Dedifferentiated amniotic fluid mesenchymal stem cell (primary cell): ENCODE results near the gene GIPC2.

ENCODE experiments used
- DNase-seq: peaks from one replicate; pipeline ENCODE4 v3.0.0-alpha.2; 2016; ENCODE audit errors: extremely low spot score

GIPC2 gene

DNA sequence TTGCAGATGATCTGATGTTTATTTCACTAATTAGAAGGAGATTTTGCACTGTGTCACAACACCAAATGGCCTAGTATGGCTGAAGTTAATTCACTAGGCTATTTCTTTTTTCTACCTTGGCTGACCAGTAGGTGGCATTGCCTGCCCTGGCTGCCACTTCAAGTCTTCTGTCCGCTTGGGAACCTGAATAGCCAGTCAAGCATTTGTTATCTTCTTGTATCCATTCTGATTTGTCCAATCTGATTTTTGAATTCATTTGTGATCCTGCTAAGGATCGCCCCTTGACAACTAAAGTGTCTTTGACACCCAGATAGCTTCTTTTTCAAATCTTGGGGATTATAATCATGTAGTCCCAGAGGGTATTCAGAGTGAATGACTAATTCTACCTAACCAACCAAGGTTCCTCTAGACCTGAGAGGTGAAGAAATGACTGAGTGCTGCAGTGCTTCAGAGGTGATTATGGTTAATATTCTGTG is 99.4 kb downstream of the GIPC2 start:
- DNase-seq = peak; percentile 78

- DNase-seq = no peak
Measured at GRCh38 chr1:78146205-78146771, 100.5 kb downstream of the GIPC2 start.

DNA sequence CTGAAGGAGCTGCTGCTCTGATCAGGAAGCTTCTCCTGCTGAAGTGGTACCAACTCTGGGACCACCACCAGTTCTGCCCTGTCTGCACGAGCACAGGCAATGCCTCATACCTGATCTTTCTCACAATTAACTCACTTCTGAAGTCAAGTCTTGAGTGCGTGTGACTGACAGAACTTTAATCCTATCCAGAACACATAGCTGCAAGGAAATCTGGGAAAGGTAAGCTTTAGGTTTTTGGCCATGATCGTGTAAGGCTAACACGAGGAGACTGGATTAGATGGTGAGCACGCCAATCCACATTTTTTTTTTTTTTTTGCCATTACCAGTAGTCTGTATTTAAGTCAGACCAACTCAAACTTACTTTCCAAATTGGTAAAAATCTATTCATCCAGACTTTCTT is 101.3 kb downstream of the GIPC2 start:
- DNase-seq = no peak

- DNase-seq = no peak
Measured at GRCh38 chr1:78153092-78153736, 107.4 kb downstream of the GIPC2 start.

- DNase-seq = no peak
Measured at GRCh38 chr1:78155121-78155520, 109.4 kb downstream of the GIPC2 start.

DNA sequence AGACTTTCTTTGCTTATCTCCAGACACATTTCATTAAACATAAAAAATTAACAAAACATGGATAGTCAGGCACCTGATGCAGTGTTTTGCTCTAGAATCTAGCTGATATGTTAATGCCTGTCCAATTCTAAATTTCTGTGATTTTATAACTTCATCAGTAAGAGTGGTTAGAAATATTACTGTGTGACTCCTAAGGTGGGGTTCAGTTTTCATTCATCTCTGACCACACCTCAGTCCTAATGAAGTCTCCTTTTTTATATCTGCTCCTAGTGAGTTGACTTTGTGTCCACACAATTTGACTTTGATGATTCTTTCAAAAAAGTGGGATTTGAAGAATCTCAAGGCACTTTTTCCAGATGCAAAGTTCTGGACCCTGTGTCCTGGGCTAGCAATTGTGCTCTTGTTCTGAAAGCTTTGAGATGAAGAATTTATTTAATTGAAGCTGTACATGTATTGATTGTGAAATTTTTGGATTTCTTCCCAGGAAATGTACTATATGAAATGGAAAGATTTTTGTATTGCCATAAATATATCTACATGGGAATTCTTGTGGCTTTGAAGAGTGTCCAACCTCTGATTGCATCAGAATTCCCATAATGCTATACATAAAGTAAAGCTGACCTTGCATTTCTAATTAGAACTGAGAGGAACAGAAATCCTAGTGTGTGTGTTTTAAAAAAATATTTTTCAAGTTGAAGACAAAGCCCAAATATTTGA is 111.2 kb downstream of the GIPC2 start:
- DNase-seq = peak; percentile 69

DNA sequence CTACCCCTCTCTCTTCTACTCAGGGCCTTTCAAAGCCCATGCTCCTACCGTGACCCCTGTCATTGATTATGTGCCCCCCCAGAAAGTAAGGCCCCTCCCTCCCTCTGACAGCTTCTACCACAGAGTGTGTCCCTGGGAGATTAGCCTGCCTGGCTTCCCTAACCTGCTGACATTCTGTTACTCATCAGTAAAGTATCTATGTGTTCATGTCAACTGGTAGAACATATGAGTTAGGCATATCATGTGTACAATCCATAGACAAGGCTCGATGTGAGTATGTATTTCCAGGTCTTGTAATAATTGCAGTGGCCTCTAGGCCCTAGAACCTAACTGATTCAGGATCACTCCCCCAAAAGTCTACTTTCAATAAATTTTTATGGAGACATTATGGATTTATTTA is 120.0 kb downstream of the GIPC2 start:
- no peak for DNase-seq

DNA sequence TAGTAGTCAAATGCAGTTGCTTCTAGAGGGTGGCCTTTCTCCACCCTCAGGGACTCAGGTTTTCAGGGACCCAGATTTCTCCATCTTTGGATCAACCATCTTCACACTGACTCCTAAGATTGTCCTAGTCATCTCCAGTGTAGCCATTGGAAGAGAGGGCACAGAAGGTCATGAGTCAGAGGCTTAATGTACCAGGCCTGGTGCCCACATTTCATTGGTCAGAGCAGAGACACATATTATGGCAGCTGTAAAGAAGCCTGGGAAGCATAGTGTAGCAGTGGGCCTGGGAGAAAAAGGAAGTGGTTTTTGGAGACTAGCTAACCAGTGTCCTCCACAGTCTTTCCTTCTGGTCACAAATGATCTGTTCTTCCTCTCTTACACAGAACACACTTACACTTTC is 122.5 kb downstream of the GIPC2 start:
- no peak for DNase-seq

DNA sequence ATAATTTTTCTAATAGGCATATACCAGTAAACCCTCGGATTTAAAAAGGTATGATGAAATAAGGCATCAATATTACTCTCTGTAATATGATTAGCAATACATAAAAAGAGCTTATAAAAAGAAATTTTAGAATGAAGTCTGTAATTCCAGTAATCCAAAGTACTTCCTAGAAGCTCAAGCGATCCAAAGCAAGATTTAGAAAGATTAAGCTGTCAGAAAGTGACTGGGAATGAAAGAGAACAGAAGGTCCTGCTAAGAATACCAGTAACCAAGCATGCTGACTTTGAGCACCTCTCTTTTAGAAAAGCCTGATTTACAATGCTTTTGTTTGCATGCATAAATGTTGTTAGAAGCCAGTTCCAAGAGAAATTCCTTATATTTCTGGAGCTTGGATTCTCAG is 125.1 kb downstream of the GIPC2 start:
- peak; percentile 60 for DNase-seq

GRCh38 chr1:78171736-78172590 is 126.2 kb downstream of the GIPC2 start:
- no peak for DNase-seq

DNA sequence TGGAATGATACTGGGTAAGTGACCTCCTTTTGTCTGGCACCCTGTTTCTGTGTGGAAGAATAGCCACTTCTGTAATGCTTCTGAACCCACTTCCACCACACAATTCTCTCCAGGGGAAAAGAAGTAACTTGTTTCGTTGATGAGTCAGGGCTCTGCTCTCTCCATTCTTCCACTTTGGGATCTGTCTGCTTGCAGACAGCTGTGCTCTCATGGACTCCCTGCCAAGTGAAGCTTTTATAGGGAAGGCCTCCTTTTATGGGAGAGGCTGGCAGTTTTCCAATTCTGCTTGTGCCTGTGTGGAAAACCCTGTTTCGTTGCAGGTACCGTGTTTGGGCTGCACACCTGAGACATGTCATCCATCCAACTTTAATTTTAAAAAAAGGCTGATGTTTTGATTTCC is 130.7 kb downstream of the GIPC2 start:
- DNase-seq = peak; percentile 40

DNA sequence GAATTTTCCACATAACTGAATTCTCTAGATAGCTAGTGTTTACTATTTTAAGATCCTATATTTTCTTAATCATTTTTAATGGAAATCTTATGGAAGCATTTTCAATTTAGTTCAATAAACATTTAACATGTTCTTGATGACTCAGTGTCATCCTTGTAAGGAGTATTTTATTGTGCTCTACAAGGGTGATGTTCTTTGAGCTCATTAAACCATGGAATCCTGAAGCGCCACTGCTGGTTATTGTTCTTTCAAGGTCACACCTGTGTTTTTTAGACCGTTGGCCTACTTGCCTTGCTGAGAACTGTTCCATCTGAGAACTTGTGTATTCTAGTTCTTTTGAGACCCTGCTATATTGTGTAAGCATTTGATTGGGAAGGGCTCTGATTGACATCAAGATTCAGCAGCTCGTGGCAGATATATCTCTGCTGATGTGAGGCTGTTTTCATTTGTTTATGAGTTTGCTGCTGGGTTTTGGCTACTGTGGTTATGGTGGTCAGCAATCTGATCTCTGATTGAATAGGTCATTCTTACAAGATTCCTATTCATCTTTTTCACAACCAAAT is 132.0 kb downstream of the GIPC2 start:
- no peak for DNase-seq

DNA sequence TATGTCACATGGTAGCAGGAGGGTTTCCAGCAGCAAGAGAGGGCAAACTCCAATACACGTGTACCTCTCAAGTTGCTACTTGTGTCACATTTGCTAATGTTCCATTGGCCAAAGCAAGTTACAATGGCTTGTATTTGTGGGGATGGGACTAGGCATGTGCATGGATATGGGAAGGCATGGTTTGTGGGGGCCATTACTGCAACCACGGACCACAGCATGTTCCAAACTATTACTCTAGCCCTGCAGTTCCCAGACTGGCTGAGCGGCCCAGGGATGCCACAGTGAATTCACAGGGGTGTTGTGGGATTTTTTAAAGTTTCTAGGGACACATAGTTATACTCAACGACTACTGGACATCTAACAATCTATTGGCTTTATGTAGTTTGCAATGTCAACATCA is 133.1 kb downstream of the GIPC2 start:
- DNase-seq = no peak

DNA sequence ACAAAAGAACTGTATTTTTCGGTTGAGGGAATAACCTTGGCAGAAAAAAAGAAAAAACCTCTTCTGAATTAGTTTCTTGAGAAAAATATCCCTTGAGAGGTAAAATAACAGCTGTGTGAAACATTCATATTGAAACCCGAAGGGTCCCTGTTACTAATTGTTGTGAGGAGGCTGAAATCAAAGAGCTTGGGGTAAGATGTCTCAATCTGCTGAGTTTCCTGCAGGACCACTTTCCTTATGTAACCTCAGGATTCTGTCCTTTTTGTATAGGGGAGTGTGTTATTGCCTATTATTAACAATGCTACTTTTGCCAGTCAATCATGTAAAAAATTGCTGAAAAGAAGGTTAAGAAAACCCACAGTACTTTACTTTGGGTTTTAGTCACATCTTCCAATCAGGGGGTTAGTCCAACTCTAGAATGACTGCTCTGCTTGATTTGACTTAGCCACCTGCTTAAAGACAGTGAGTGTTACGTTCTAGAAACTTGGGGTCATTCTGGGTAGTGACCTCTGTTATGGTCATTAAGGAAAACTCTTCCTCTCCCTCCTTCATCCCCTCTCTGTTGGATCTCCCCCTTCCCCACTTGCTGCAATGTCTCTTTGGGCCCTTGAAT is 138.8 kb downstream of the GIPC2 start:
- no peak for DNase-seq
